GM18517 (cell line): ENCODE measurements around the gene ZNF160.

Source experiments
- ATAC-seq: cut with Tn5 transposase; IDR thresholded peaks from one replicate; pipeline ENCODE4 v1.9.1; 2021; ENCODE audit warnings: mild to moderate bottlenecking, moderate library complexity; ENCODE audit not compliant: unreplicated experiment

ZNF160 gene

GRCh38 chr19:53094754-53095575 is 8.3 kb downstream of the ZNF160 start:
- ATAC-seq: no peak

- ATAC-seq: no peak
Observed at GRCh38 chr19:53092723-53093122, 10.5 kb downstream of the ZNF160 start.

GRCh38 chr19:53091413-53092254 is 11.6 kb downstream of the ZNF160 start:
- ATAC-seq: no peak

GRCh38 chr19:53088091-53088490 is 15.1 kb downstream of the ZNF160 start:
- no peak for ATAC-seq

GRCh38 chr19:53086949-53087348 is 16.3 kb downstream of the ZNF160 start:
- ATAC-seq: no peak

GRCh38 chr19:53085496-53085895 is 17.7 kb downstream of the ZNF160 start:
- no peak for ATAC-seq

- no peak for ATAC-seq
Observed at GRCh38 chr19:53082929-53083328, 20.3 kb downstream of the ZNF160 start.

- ATAC-seq: no peak
Observed at GRCh38 chr19:53079313-53079924, 23.8 kb downstream of the ZNF160 start.

GRCh38 chr19:53078668-53079067 is 24.6 kb downstream of the ZNF160 start:
- no peak for ATAC-seq

- no peak for ATAC-seq
Observed at GRCh38 chr19:53076984-53077383, 26.2 kb downstream of the ZNF160 start.

GRCh38 chr19:53068834-53069233 is 34.4 kb downstream of the ZNF160 start:
- no peak for ATAC-seq

GRCh38 chr19:53068199-53068598 is 35.0 kb downstream of the ZNF160 start:
- no peak for ATAC-seq

- no peak for ATAC-seq
Observed at GRCh38 chr19:53057904-53058580, 45.2 kb downstream of the ZNF160 start.

- no peak for ATAC-seq
Observed at GRCh38 chr19:53055117-53055516, 48.1 kb downstream of the ZNF160 start.

GRCh38 chr19:53047379-53047778 is 55.8 kb downstream of the ZNF160 start:
- ATAC-seq: no peak

- ATAC-seq: no peak
Observed at GRCh38 chr19:53045536-53045935, 57.7 kb downstream of the ZNF160 start.

GRCh38 chr19:53041366-53041765 is 61.9 kb downstream of the ZNF160 start:
- ATAC-seq: no peak

- no peak for ATAC-seq
Observed at GRCh38 chr19:53037101-53038097, 65.8 kb downstream of the ZNF160 start.

GRCh38 chr19:53034948-53035675 is 68.1 kb downstream of the ZNF160 start:
- ATAC-seq: no peak
